GM18508 (cell line): ENCODE measurements around the gene LHPP.
"Not testable (repeated sequence)": the region's sequence is repeated elsewhere in the genome, so short reads cannot be mapped to it uniquely, and the experiment has no call there.

Experiments
- ATAC-seq: cut with Tn5 transposase; IDR thresholded peaks from one replicate; pipeline ENCODE4 v1.9.1; 2021; ENCODE audit warnings: moderate number of reproducible peaks; ENCODE audit not compliant: insufficient read depth, unreplicated experiment

Gene LHPP

DNA sequence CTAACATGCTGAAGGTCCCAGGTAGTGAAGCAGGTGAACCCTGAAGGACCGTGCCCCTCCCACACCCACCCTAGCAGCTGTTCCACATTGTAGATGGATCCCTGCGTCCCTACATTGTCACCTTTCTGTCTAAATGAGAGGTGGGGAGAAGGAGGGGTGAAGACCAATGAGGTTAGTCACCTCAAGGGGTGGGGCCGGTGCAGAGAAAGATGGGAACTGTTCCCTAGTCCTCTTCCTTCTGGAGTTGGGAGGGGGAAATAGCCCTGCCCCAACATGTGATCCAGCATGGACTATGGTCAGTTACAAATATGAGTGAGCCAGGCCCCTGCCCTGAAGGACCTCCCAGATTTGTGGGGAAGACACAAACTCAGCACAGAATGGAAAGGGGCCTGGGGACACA is 124.5 kb downstream of the LHPP start:
- ATAC-seq, result no peak

DNA sequence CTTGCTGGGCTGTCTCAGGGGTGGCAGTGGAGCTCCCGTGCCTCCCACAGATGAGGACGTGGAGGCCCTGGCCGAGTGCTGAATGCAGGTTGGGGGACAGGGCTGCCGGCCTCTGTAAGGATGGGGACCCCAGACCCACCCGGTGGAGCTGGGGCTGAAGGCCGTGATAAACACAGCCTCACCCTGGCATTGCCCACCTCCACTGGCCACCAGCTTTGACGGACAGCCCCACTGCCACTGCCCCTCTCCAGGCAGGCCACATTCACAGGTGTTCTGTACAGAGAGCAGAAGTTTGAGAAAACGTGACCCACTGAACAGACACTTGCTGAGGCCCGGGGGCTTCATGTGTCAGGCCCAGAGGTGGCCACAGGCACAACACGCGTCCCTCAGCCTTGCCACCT is 126.2 kb downstream of the LHPP start:
- ATAC-seq, result no peak

DNA sequence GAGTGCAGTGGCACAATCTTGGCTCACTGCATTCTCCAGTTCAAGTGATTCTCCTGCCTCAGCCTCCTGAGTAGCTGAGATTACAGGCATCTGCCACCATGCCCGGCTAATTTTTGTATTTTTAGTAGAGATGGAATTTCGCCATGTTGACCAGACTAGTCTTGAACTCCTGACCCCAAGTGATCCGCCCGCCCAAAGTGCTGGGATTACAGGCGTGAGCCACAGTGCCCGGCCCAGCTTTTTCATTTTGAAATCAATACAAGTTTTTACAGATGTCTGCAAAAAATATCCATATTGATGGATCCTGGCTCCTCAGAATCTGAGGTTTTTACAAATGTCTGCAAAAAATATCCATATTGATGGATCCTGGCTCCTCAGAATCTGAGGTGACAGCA is 126.7 kb downstream of the LHPP start:
- not testable (repeated sequence) for ATAC-seq

DNA sequence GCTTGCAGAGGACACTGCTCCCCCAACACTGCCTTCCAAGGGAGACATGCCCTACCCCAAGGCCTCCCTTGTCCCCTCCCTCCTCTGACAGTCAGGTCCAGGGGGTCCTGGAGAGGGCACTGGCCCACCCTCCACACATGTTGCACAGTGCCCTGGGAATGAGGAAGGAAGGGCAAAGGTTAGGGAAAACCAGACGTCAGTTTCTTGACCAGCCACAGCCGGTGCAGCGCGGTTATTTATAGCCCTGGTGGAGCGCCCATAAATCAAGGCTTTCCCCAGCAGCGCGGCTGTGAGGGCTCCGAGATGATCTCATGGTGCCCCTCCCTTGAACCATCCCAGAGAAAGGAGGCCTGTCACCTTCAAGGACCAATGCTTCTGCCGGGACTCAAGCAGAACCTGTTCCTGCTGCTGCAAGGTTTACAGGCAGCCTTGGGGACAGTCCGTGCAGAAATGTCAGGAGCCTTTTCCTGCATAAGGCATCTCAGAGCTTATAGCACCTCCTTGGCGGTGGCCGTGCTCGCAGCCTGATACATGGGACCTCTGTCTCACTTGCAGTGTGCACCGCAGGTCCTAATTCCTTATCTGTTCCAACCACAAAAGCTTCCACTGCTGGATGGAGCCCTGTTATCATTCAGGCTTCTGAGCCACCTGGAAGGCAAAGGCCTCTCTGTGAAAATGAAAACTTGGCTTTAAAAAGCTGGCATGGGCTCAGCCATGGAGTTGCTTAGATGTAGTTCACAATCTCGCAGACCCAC is 127.3 kb downstream of the LHPP start:
- no peak for ATAC-seq

DNA sequence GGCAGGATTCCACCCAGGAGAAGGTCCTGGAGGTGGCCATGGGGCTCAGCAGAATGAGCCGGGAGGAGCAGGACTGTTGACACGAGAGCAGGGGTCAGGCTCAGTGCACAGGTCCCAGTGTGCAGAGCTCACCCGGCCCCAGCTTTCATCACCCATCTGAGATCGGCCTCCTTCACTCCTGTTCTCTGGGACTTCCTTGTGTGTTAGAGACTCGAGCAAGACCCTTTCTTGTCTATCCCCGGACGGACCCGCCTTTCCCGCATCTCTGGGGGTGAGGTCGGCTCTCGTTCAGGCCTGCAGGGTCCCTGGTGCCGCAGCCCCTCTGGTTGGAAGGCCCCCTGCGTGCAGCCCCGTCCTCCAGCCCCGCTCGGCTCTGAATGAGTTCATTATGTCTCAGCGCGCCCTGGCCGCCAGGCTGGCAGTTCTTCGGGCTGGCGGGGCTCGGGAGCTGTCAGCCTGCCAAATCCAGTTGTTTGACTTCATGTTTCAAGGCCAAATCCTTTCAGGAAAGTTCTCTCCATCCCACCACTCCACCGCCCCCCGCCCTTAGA is 127.9 kb downstream of the LHPP start:
- no peak for ATAC-seq

DNA sequence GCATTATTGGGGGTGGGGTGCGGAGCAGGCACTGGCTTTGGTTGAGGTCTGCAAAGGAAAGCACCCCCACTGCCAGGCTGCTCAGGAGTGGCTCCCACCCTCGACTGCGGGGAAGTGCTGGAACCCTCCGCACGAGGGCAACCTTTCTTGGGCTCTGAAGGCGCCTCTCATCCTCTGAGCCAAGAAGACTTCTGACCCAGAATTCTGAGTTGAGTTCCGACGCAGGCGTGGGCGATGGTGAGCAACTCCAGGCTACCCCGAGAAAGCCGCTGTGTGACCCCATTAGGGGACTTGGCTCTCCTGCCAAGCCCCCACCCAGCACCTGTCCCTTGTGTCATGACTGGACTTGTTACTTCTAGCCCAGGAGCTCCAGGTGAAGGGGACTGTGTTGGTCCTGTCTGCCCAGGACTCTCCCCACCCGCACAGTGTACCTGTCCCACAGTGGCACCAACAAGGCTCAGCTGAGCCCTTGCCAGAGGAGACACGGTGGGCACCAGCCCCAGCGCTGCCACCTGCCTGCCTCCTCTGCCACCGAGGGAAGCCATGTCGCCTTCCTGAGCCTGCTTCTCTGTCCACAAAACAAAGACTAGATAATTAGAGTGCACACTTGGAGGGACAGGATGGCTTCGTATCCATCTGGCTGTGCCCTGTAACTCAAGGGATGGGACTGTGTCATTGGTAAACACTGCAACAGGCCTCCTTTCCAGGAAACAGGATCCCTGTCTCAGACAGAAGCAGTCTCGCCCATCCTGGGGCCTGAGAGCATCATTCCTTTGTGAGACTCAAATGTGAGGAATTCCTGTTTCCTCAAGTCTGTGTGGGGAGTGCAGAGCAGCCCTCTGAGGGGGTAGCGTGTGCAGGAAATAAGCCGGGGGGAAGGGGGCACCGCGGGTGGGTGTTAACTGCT is 128.8 kb downstream of the LHPP start:
- ATAC-seq, result no peak

DNA sequence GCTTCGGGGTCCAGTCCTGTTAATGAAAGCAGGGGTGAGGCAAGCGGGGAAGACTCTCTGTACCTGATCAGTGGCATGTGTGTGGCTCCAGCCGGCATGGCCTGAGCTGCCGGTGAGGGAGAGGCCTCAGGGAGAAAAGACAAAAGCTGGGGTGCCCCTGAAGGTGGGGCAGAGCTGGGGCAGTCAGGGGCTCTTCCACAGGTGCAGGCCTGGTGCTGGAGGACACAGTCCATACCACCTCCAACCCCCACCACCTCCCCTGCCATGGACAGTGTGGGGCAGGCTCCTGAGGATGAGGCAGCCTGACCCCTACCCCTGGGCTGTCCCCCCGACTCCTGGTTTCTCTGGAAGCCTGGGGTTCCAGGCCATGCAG is 129.5 kb downstream of the LHPP start:
- no peak for ATAC-seq

DNA sequence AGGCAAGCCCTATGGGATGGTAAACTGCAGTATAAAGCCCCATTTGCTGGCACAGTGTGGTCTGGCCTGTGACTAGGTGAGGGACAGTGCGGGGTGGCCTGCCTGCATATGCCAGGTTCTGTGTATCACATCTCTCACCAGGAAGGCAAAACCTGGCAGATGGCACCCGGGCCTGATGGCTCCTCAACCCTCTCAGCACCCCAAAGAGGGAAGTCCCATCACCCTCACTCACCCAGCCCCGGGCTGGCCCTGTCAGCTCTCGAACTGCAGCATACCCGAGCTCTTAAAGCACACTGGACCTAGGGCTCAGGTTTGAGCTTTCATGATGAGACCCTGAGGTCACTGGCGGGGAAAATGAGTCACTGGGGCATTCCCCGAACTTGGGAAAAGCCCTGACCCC is 130.5 kb downstream of the LHPP start:
- ATAC-seq, result no peak

DNA sequence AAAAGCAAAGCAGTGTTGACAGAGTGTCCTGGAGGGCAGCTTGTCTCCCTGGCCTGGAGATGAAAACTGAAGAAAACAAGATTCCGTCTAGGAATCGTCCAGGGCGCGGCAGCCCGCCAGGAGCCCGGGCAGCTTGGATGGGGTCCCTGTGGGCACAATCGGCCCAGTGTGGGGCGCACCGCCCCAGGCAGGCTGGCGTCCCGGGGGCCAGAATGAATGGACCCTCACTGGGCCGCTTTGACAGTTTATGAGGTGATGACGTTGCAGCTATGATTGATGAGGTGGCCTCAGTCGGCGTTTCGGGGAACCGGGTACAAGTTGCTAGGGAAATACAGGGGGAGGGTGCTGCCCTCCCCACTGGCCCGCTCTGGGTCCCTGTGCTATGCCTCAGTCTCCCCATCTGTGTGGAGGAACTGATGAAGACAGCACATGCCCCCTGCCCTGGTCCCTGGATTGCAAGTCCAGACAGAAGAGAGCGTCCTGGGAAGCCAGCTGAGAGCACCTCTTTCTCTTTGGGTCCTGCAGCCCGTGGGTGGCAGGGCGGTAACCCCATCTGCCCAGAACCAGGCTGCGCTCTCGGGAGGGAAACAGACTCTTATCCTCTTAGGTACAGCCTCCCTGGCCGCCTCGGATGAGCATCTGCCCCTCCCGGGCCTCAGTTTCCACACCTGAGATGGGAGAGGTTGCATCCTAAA is 131.3 kb downstream of the LHPP start:
- no peak for ATAC-seq

DNA sequence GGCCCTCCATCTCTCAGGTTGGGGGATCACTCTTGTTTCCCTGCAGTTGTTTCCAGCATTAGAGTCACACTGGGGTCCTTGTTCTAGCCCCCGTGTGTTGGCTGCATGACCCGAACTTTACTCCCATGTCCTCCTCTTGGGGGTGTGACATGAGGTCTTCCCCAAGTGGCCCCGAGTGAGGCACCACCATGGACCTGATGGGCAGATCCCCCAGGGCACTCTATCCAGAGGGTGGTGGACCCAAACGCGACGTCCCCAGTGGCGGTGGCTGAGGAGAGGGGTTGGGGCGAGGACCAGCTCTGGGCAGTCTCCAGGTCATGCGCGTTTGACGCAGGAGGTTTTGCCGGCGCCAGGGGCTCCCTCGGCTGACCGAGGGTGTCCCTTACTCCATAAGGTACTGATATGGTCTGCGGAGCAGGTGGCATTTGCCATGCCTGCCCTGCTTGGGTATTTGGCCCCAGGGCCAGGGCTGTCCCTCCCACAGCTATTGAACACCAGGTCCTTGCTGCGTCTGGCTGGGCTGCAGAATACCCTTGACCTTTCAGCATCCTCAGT is 131.9 kb downstream of the LHPP start:
- ATAC-seq, result no peak

DNA sequence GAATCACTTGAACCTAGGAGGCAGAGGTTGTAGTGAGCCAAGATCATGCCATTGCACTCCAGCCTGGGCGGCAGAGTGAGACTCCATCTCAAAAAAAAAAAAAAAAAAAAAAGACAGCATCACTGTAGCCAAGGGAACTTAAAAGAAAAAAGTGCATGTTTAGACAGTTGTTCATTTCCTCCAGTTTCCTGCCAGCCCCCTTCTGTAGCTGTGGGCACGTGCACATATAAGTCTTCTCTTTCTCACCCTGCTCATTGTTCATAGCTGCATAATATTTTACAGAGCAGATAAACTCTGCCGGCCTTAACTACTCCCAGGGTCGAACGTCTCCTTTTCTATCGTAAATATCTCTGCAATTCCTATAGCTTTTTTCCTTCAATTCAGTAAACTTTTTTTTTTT is 132.6 kb downstream of the LHPP start:
- no peak for ATAC-seq

DNA sequence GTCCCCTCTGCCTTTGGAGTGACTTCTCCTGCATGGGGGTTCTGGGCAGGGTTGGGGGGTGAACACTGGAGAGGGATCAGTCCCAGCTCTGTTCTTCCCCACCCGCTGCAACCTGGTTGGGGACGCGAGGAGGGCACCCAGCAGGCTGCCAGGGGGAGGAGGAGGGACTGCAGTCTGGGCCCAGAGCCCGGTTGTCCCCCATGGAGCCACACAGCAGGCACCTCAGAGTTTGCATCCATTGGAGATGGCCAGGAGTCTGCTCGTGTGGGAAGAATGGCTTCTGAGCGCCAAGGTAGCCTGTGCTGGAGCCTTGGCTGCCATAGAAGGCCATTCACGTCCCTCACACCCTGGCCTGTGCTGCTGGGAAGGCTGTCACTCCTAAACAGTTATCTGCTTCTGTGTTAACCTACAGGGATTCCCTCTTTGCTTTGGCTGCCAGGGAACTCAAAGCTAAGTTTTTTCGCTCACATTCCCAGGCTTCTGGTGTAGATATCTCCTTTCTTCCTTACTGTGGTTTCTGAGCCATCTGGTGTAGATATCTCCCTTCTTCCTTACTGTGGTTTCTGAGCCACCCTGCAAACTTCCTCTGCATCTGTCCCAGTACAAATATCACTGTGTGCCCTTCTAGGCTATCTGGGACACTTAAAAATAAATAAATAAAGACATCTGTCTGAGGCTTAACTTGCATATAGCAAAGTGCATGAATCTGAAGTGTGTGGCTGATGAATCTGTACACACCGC is 133.7 kb downstream of the LHPP start:
- no peak for ATAC-seq

DNA sequence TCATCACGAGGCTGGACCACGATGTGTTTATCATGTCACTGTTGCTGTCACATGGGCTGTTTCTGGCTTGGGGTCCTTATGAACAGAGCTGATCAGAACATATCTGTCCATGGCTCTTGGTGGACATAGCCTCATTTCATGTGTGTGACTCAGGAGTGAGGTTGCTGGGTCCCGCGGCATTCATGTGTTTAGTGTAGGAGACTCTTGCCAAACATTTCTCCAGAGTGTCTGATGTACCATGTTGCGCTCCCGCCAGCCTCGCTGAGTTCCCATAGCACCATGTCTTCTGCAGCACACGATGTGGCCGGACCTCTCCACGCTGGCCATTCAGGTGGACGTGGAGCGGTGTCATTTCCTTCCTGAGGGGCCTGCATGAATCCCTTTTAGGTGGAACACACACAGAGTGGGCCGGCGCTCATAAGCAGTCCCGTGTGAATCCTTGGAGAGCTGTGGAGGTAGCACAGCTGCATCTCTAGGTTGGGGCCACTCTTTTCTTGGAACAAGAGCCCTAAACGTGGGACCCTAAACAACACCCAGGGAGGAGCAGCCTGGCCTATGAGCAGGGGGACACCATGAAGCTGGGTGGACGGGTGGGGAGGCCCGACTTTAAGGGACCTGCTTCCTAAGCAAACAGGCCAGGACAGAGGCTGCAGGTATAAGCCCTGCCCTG is 134.6 kb downstream of the LHPP start:
- no peak for ATAC-seq

DNA sequence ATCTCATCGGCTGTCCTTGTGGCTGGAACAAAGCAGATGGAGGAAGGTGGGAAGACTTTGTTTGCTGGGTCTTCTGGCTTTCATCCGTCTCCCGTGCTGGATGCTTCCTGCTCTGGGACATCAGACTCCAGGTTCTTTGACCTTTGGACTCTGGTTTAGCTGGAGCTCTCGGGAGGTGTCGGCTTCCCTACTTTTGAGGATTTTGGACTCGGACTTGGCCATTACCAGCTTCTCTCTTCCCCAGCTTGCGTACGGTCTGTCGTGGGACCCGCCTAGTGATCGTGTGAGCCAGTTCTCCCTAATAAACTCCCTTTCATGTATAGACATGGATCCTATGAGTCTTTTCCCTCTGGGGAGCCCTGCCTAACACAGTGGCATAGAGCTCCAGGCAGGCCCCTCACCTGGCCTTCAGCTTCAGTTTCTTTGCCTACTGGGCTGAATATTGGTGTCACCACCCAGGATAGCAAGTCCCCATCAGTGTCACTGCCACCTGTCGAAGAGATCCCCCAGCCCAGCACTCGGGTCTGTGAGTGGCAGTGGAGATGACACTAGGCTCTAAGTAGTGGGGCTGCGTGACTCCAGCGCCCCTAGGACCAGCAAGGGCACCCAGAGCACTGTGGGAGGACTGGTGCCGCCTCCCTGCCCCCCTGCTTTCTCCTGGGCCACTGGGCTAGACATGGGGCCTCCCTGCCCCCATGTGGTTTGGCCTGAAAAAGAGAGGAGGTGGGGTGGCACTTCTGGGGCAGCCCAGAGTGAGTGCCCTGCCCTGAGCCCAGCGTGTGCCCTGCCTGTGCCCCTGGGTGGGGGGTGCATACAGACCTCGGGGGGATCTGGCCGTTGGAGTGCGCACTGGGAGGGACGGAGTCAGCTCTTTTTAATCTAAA is 135.6 kb downstream of the LHPP start:
- ATAC-seq, result no peak

DNA sequence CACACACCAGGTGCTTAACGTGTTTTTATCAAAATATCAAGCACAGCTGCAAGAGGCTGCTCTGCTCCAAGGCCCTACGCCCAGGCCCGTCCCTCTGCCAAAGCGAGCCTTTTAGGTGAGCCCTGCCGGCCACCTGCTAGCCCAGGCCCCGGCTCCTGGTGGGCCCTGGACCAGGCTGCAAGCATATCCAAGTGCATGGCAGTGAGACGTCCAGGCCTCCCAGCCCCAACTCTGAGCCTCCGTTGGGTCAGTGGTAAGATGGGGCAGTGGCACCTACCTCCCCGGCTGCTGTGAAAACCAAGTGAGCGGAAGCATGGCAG is 136.2 kb downstream of the LHPP start:
- ATAC-seq, result no peak

DNA sequence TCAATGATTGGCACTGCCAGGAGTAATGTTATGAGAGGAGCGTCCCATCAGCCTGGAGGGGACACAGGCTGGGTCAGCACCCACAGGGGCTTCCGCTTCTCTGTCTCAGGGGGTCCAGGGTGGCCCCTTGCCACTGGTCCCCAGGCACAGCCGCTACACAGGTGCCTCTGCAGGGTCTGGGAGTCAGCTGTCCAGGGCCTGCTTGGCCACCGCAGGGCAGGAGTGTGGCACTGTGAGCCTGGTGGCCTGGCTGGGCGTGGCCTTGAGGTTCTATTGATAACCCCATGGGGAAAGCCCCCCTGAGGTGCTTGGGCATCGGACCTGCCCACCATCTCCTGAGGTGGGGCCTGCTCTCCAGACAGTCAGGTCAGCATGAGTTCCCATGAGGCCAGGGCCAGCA is 136.6 kb downstream of the LHPP start:
- no peak for ATAC-seq

DNA sequence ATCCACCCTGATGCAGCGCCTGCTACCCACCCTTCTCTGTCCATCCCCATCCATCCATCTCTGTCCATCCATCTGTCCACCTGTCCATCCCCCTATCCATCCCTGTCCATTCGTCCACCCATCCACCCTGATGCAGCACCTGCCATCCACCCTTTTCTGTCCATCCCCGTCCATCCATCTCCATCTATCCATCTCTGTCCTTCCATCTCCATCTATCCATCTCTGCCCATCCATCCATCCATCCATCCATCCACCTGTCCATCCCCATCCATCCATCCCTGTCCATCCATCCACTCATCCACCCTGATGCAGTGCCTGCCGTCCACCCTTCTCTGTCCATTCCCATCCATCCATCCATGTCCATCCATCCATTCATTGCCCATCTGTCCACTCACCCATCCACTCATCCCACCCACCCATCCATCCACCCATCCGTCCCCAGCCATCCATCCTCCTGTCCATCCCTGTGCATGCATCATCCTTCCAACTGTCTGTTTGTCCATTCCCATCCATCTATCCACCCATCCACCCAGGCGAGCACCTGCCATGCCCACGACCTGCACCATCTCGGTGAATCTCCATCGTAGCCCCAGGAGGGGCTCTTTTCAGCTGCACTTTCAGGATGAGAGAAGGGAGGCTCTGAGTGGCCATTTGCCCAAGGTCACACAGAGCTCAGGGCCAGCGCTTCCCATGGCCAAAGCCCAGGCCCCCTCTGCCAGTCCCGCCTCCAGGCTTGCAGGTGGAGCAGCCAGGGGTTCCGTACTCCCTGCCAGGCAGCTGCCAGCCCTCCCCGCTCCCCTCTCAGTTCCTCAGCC is 137.4 kb downstream of the LHPP start:
- ATAC-seq, result no peak

DNA sequence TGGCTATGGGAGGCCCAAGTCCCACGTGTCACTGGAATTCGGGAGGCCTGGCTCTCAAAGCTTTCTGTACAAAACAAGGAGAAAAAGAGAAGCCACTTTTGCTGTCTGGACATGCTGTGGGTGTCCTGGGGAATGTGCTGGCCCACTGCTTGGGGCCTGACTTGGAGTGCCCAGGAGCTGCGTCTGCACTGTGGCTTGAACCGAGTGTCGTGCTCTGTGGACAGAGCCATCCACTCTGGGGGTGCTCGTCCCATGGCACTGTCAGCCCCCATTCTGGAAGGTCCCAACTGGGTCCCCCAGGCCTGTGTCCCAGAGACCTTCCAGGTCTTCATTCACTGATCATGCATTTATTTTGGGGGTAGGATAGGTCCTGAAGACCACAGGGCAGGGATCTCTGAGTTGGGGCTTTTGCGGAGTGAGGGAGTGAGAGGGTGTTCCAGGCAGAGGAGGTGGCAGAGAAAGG is 138.0 kb downstream of the LHPP start:
- ATAC-seq, result no peak
